HG03103 (cell line): ENCODE measurements around the gene STK36.

Experiments
- ATAC-seq: cut with Tn5 transposase; IDR thresholded peaks from one replicate; pipeline ENCODE4 v1.9.1; 2021; ENCODE audit warnings: low read depth; ENCODE audit not compliant: unreplicated experiment

The STK36 gene

GRCh38 chr2:218713922-218714321 is 42.0 kb downstream of the STK36 start:
- ATAC-seq, result no peak

- no peak for ATAC-seq
Observed at GRCh38 chr2:218716070-218716469, 44.2 kb downstream of the STK36 start.

- no peak for ATAC-seq
Observed at GRCh38 chr2:218717262-218717661, 45.4 kb downstream of the STK36 start.

GRCh38 chr2:218718058-218718457 is 46.2 kb downstream of the STK36 start:
- ATAC-seq, result no peak

- no peak for ATAC-seq
Observed at GRCh38 chr2:218719457-218719856, 47.6 kb downstream of the STK36 start.

- no peak for ATAC-seq
Observed at GRCh38 chr2:218720048-218721041, 48.5 kb downstream of the STK36 start.

- ATAC-seq, result no peak
Observed at GRCh38 chr2:218721488-218721887, 49.6 kb downstream of the STK36 start.

- no peak for ATAC-seq
Observed at GRCh38 chr2:218721934-218722333, 50.0 kb downstream of the STK36 start.

- no peak for ATAC-seq
Observed at GRCh38 chr2:218722419-218722818, 50.5 kb downstream of the STK36 start.

- ATAC-seq, result no peak
Observed at GRCh38 chr2:218722876-218723785, 51.2 kb downstream of the STK36 start.

GRCh38 chr2:218726004-218726574 is 54.2 kb downstream of the STK36 start:
- no peak for ATAC-seq

- no peak for ATAC-seq
Observed at GRCh38 chr2:218727502-218728165, 55.7 kb downstream of the STK36 start.

GRCh38 chr2:218729640-218730039 is 57.8 kb downstream of the STK36 start:
- no peak for ATAC-seq

GRCh38 chr2:218732052-218732760 is 60.3 kb downstream of the STK36 start:
- no peak for ATAC-seq

- no peak for ATAC-seq
Observed at GRCh38 chr2:218732761-218733158, 60.9 kb downstream of the STK36 start.

GRCh38 chr2:218733171-218734021 is 61.5 kb downstream of the STK36 start:
- ATAC-seq, result no peak

GRCh38 chr2:218734190-218734975 is 62.5 kb downstream of the STK36 start:
- ATAC-seq, result no peak

GRCh38 chr2:218736531-218736930 is 64.6 kb downstream of the STK36 start:
- ATAC-seq, result no peak
